ENCODE measurements around the gene KLHL9. TPM values are rescaled to one million over a fixed set of nuclear protein-coding genes. Genes with fewer than 3 reads are reported as not detected.

Gene KLHL9
- total RNA-seq, 5 donors from 2014 or later (not counting 1 experiment from before 2014, with no cell fraction given), result 14.1 to 27.7 (median 26.0) TPM

DNA sequence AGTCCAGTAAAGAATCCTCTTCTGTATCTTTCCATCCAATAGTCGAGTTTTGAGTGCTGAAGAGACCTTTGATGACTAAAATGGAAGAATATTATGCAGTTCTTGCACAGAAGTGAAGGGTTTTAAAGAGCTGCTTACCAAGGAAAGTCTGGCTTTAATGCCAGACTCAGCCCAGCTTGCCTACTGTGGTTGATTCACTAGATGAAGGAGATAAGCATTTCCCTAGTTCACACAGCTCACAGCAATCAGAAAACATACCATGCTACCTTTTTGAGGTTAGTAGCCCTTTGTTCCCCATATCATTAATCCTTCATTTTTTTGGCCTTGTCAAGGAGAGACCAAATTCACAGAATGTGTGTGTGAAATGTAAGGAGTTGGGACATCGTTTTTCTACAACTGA lies 45.4 kb downstream of the KLHL9 start:
- Histone ChIP-seq H3K4me1 (ENCODE audit: control insufficient read depth in 1 of 2, extremely low read depth in 1 of 2, insufficient read depth in 2 of 2, low read length in 2 of 2) (no peaks in the 10 kb centered on the region), H3K4me3 (ENCODE audit: control insufficient read depth in 1 of 2, extremely low read depth in 1 of 2, low read length in 1 of 2) (no peak overlapping the region), H3K27me3 (replicated peaks in 1 of 2; ENCODE audit: control insufficient read depth in 2 of 2, extremely low read depth in 1 of 2, insufficient read depth in 2 of 2, low read length in 1 of 2) (no peaks in the 10 kb centered on the region), H3K36me3 (ENCODE audit: control insufficient read depth in 2 of 2, extremely low read depth in 1 of 2, insufficient read depth in 1 of 2, low read length in 1 of 2) (no peaks in the 10 kb centered on the region), H3K9me3 (no peaks in the 10 kb centered on the region), H3K27ac (ENCODE audit: low read length) (no peak overlapping the region)
- DNase-seq (no peak), ATAC-seq (replicated peaks in 1 of 4) (no peak)
- Mint-ChIP-seq H3K4me1 (no peaks in the 10 kb centered on the region), H3K27ac (no peak overlapping the region), H3K4me3 (no peak overlapping the region), H3K36me3 (no peaks in the 10 kb centered on the region), H3K9me3 (no peaks in the 10 kb centered on the region), H3K27me3 (peaks cover 27 to 38% of the 10 kb centered on the region in 2 donors)
- CTCF ChIA-PET, result interaction anchor here in 1 of 2 donors (0.6 kb wide), 1 partner anchor 1802 kb away, joined by 4 read pairs; no protein-coding TSS in a partner anchor
- no CpG with 5 or more reads among the region's 2 CpGs for WGBS (ENCODE audit: insufficient coverage)
- POLR2A ChIA-PET, result no interaction called here

DNA sequence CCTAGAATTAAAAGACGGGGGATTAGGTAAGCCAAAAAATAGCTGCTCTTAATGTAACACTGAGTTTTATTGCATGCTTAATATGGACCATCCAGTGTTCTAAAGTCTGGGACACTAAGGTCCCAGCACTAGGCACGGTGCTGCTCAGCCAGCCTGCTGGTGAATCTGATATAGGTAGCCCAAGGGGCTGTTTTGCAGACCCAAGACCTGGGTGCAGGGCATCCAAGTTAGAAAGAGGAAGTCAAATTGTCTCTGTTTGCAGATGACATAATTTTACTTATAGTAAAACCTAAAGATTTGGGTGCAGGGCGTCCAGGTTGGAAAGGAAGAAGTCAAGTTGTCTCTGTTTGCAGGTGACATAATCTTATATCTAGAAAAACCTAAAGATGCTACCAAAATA lies 47.9 kb downstream of the KLHL9 start:
- Mint-ChIP-seq H3K9me3 (no peaks in the 10 kb centered on the region), H3K4me3 (no peak overlapping the region), H3K4me1 (no peaks in the 10 kb centered on the region), H3K27ac (no peak overlapping the region), H3K27me3 (peaks cover 27 to 33% of the 10 kb centered on the region in 2 donors), H3K36me3 (no peaks in the 10 kb centered on the region)
- Histone ChIP-seq H3K27me3 (replicated peaks in 1 of 2; ENCODE audit: control insufficient read depth in 2 of 2, extremely low read depth in 1 of 2, insufficient read depth in 2 of 2, low read length in 1 of 2) (no peaks in the 10 kb centered on the region), H3K36me3 (ENCODE audit: control insufficient read depth in 2 of 2, extremely low read depth in 1 of 2, insufficient read depth in 1 of 2, low read length in 1 of 2) (no peaks in the 10 kb centered on the region), H3K27ac (ENCODE audit: low read length) (no peak overlapping the region), H3K4me1 (ENCODE audit: control insufficient read depth in 1 of 2, extremely low read depth in 1 of 2, insufficient read depth in 2 of 2, low read length in 2 of 2) (no peaks in the 10 kb centered on the region), H3K9me3 (no peaks in the 10 kb centered on the region), H3K4me3 (ENCODE audit: control insufficient read depth in 1 of 2, extremely low read depth in 1 of 2, low read length in 1 of 2) (no peak overlapping the region)
- DNase-seq, result no peak
- ATAC-seq (replicated peaks in 1 of 4), result no peak
- ChIA-PET POLR2A (no interaction called here), CTCF (no interaction called here)
- 85% methylated on average over 1 of the region's 3 CpGs for WGBS (ENCODE audit: insufficient coverage)

- H3K4me1 Mint-ChIP-seq, result no peaks in the 10 kb centered on the region
- WGBS (ENCODE audit: insufficient coverage), result no CpG with 5 or more reads among the region's 5 CpGs
- H3K36me3 Mint-ChIP-seq, result no peaks in the 10 kb centered on the region
- ATAC-seq (replicated peaks in 1 of 4), result no peak
- H3K4me1 ChIP-seq (ENCODE audit: control insufficient read depth in 1 of 2, extremely low read depth in 1 of 2, insufficient read depth in 2 of 2, low read length in 2 of 2), result no peaks in the 10 kb centered on the region
- no peaks in the 10 kb centered on the region for H3K27me3 ChIP-seq (replicated peaks in 1 of 2; ENCODE audit: control insufficient read depth in 2 of 2, extremely low read depth in 1 of 2, insufficient read depth in 2 of 2, low read length in 1 of 2)
- H3K9me3 Mint-ChIP-seq, result no peaks in the 10 kb centered on the region
- ChIA-PET POLR2A (no interaction called here), CTCF (no interaction called here)
- H3K27me3 Mint-ChIP-seq, result peaks cover 27 to 32% of the 10 kb centered on the region in 2 donors
- no peaks in the 10 kb centered on the region for H3K9me3 ChIP-seq
- H3K4me3 ChIP-seq (ENCODE audit: control insufficient read depth in 1 of 2, extremely low read depth in 1 of 2, low read length in 1 of 2), result no peak overlapping the region
- H3K4me3 Mint-ChIP-seq, result no peak overlapping the region
- H3K27ac ChIP-seq (ENCODE audit: low read length), result no peak overlapping the region
- H3K36me3 ChIP-seq (ENCODE audit: control insufficient read depth in 2 of 2, extremely low read depth in 1 of 2, insufficient read depth in 1 of 2, low read length in 1 of 2), result no peaks in the 10 kb centered on the region
- DNase-seq, result no peak
- H3K27ac Mint-ChIP-seq, result no peak overlapping the region
These were observed 48.5 kb downstream of the KLHL9 start for GRCh38 chr9:21286659-21287058.

DNA sequence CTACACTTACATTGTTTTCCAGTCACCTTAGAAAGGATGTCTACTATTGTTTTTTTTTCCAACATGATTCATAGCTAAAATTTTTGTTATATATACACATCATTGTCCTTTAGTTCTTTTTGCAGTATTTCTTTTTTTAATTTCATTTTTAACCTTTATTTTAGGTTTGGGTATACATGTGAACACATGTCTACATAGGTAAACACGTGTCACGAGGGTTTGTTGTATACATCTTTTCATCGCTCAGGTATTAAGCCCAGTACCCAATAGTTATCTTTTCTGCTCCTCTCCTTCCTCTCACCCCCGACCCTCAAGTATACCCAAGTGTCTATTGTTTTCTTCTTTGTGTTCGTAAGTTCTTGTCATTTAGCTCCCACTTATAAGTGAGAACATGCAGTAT lies 49.1 kb downstream of the KLHL9 start:
- POLR2A ChIA-PET, result no interaction called here
- Mint-ChIP-seq H3K4me1 (no peaks in the 10 kb centered on the region), H3K4me3 (no peak overlapping the region), H3K27ac (peak overlapping the region in 1 of 2 donors; percentile 41), H3K36me3 (no peaks in the 10 kb centered on the region), H3K9me3 (no peaks in the 10 kb centered on the region), H3K27me3 (peaks cover 32% of the 10 kb centered on the region in 2 donors)
- WGBS (ENCODE audit: insufficient coverage), result no CpG with 5 or more reads among the region's 5 CpGs
- Histone ChIP-seq H3K27ac (ENCODE audit: low read length) (no peak overlapping the region), H3K4me1 (ENCODE audit: control insufficient read depth in 1 of 2, extremely low read depth in 1 of 2, insufficient read depth in 2 of 2, low read length in 2 of 2) (no peaks in the 10 kb centered on the region), H3K9me3 (no peaks in the 10 kb centered on the region), H3K27me3 (replicated peaks in 1 of 2; ENCODE audit: control insufficient read depth in 2 of 2, extremely low read depth in 1 of 2, insufficient read depth in 2 of 2, low read length in 1 of 2) (no peaks in the 10 kb centered on the region), H3K4me3 (ENCODE audit: control insufficient read depth in 1 of 2, extremely low read depth in 1 of 2, low read length in 1 of 2) (no peak overlapping the region), H3K36me3 (ENCODE audit: control insufficient read depth in 2 of 2, extremely low read depth in 1 of 2, insufficient read depth in 1 of 2, low read length in 1 of 2) (no peaks in the 10 kb centered on the region)
- ATAC-seq (replicated peaks in 1 of 4) (no peak), DNase-seq (no peak)
- CTCF ChIA-PET, result interaction anchor here in 1 of 2 donors (0.6 kb wide), 1 partner anchor 504 kb away, joined by 3 read pairs; no protein-coding TSS in a partner anchor

DNA sequence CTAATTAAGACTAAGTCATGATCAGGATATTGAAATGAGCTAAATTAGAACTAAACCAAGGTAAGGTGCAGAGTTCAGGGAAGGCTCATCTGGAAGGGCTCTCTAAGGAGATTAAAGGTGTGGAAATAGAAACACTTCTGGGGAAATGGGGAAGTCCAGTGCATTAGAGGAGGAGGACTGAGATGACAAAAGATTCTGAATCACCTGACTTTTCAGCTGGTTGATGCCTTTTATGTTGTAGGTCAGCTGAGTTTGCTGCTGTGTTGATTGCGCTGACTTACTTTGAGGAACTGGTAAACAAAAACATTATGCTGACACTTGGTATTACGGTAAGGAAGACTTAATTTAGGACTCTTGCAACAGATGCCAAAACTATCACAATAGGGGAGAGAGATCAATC lies 53.9 kb downstream of the KLHL9 start:
- no CpG with 5 or more reads among the region's 2 CpGs for WGBS (ENCODE audit: insufficient coverage)
- Mint-ChIP-seq H3K27me3 (peaks cover 20 to 22% of the 10 kb centered on the region in 2 donors), H3K9me3 (no peaks in the 10 kb centered on the region), H3K4me3 (no peak overlapping the region), H3K4me1 (no peaks in the 10 kb centered on the region), H3K27ac (no peak overlapping the region), H3K36me3 (no peaks in the 10 kb centered on the region)
- DNase-seq, result no peak
- Histone ChIP-seq H3K4me1 (ENCODE audit: control insufficient read depth in 1 of 2, extremely low read depth in 1 of 2, insufficient read depth in 2 of 2, low read length in 2 of 2) (no peaks in the 10 kb centered on the region), H3K9me3 (no peaks in the 10 kb centered on the region), H3K27ac (ENCODE audit: low read length) (no peak overlapping the region), H3K4me3 (ENCODE audit: control insufficient read depth in 1 of 2, extremely low read depth in 1 of 2, low read length in 1 of 2) (no peak overlapping the region), H3K27me3 (replicated peaks in 1 of 2; ENCODE audit: control insufficient read depth in 2 of 2, extremely low read depth in 1 of 2, insufficient read depth in 2 of 2, low read length in 1 of 2) (peaks cover 0 to 3% of the 10 kb centered on the region in 2 experiments), H3K36me3 (ENCODE audit: control insufficient read depth in 2 of 2, extremely low read depth in 1 of 2, insufficient read depth in 1 of 2, low read length in 1 of 2) (no peaks in the 10 kb centered on the region)
- ATAC-seq (replicated peaks in 1 of 4), result no peak
- POLR2A ChIA-PET, result no interaction called here
- CTCF ChIA-PET, result interaction anchor here in 1 of 2 donors (1.6 kb wide), 1 partner anchor 28 kb away, joined by 5 read pairs; no protein-coding TSS in a partner anchor

Other genes with a start within 250 kb of the KLHL9 start
- gene IFNW1, start 193.6 kb downstream of the KLHL9 start, total RNA-seq, result not detected
- not detected for gene IFNA21, start 168.7 kb downstream of the KLHL9 start, total RNA-seq
- not detected for gene IFNA4, start 147.8 kb downstream of the KLHL9 start, total RNA-seq
- not detected for gene IFNA7, start 133.2 kb downstream of the KLHL9 start, total RNA-seq
- gene IFNA10, start 128.3 kb downstream of the KLHL9 start, total RNA-seq, result not detected
- not detected for gene IFNA16, start 118.1 kb downstream of the KLHL9 start, total RNA-seq
- not detected for gene IFNA17, start 107.2 kb downstream of the KLHL9 start, total RNA-seq
- not detected for gene IFNA14, start 95.4 kb downstream of the KLHL9 start, total RNA-seq
- under 1 TPM in 1 of 5 donors, not detected in 4; 0.29 TPM for gene IFNA5, start 30.1 kb downstream of the KLHL9 start, total RNA-seq
- not detected for gene IFNA6, start 15.5 kb upstream of the KLHL9 start, total RNA-seq
- gene IFNA13, start 32.7 kb upstream of the KLHL9 start, total RNA-seq, result not detected
- not detected for gene IFNA2, start 50.0 kb upstream of the KLHL9 start, total RNA-seq
- gene IFNA8, start 73.7 kb upstream of the KLHL9 start, total RNA-seq, result not detected
- not detected for gene IFNA1, start 105.0 kb upstream of the KLHL9 start, total RNA-seq
- gene IFNE, start 146.9 kb upstream of the KLHL9 start, total RNA-seq, result under 1 TPM in 2 of 5 donors, not detected in 3; 0.16 to 0.25 TPM